ENCODE data around the gene DNAJB7.

DNAJB7 gene

GRCh38 chr22:40862013-40862412 lies at the start of gene DNAJB7:
Gene DNAJB7, minus strand, starts transcription at chr22:40862113. Its CDS starts 119 bp downstream, at chr22:40861994.
- DNase-seq (ENCODE audit: low read depth): no peak
- TF ChIP-seq CTCF (conservative IDR thresholded peaks at IDR 0.05; ENCODE audit: low read depth, low read length): no peak
- no peak within 1 kb of the TSS for H3K4me3 ChIP-seq (ENCODE audit: low read length)

- no peak for TF ChIP-seq CTCF (conservative IDR thresholded peaks at IDR 0.05; ENCODE audit: low read depth, low read length)
- no peak overlapping the region for H3K4me3 ChIP-seq (ENCODE audit: low read length)
- no peak for DNase-seq (ENCODE audit: low read depth)
Measured at GRCh38 chr22:40908895-40909294, 47.0 kb upstream of the DNAJB7 start.

- H3K4me3 ChIP-seq (ENCODE audit: low read length): no peak overlapping the region
- TF ChIP-seq CTCF (conservative IDR thresholded peaks at IDR 0.05; ENCODE audit: low read depth, low read length): no peak
- DNase-seq (ENCODE audit: low read depth): no peak
Measured at GRCh38 chr22:40904101-40904500, 42.2 kb upstream of the DNAJB7 start.

GRCh38 chr22:40898850-40899357 lies 37.0 kb upstream of the DNAJB7 start:
- peak; percentile 52 for TF ChIP-seq CTCF (conservative IDR thresholded peaks at IDR 0.05; ENCODE audit: low read depth, low read length)
- no peak for DNase-seq (ENCODE audit: low read depth)
- no peak overlapping the region for H3K4me3 ChIP-seq (ENCODE audit: low read length)

GRCh38 chr22:40894417-40894816 lies 32.5 kb upstream of the DNAJB7 start:
- no peak for TF ChIP-seq CTCF (conservative IDR thresholded peaks at IDR 0.05; ENCODE audit: low read depth, low read length)
- H3K4me3 ChIP-seq (ENCODE audit: low read length): no peak overlapping the region
- no peak for DNase-seq (ENCODE audit: low read depth)

GRCh38 chr22:40890881-40891280 lies 29.0 kb upstream of the DNAJB7 start:
- TF ChIP-seq CTCF (conservative IDR thresholded peaks at IDR 0.05; ENCODE audit: low read depth, low read length): no peak
- no peak for DNase-seq (ENCODE audit: low read depth)
- no peak overlapping the region for H3K4me3 ChIP-seq (ENCODE audit: low read length)

- no peak for DNase-seq (ENCODE audit: low read depth)
- H3K4me3 ChIP-seq (ENCODE audit: low read length): no peak overlapping the region
- no peak for TF ChIP-seq CTCF (conservative IDR thresholded peaks at IDR 0.05; ENCODE audit: low read depth, low read length)
Measured at GRCh38 chr22:40889116-40889515, 27.2 kb upstream of the DNAJB7 start.

Measured in retinal pigment epithelial cell (primary cell).